ENCODE data around the gene WDR86.

- TF ChIP-seq, protein P1, sequence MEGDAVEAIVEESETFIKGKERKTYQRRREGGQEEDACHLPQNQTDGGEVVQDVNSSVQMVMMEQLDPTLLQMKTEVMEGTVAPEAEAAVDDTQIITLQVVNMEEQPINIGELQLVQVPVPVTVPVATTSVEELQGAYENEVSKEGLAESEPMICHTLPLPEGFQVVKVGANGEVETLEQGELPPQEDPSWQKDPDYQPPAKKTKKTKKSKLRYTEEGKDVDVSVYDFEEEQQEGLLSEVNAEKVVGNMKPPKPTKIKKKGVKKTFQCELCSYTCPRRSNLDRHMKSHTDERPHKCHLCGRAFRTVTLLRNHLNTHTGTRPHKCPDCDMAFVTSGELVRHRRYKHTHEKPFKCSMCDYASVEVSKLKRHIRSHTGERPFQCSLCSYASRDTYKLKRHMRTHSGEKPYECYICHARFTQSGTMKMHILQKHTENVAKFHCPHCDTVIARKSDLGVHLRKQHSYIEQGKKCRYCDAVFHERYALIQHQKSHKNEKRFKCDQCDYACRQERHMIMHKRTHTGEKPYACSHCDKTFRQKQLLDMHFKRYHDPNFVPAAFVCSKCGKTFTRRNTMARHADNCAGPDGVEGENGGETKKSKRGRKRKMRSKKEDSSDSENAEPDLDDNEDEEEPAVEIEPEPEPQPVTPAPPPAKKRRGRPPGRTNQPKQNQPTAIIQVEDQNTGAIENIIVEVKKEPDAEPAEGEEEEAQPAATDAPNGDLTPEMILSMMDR (conservative IDR thresholded peaks at IDR 0.05; ENCODE audit: low read length): no peak
- TF ChIP-seq EZH2phosphoT487 (IDR thresholded peaks at IDR 0.05; ENCODE audit: borderline replicate concordance): no peak
Measured at GRCh38 chr7:151428378-151429236, 18.8 kb upstream of the WDR86 start.
